Eye (tissue), 1 donor: ENCODE data around the gene ARHGAP5.

Experiments used
- DNase-seq: peaks from one replicate; pipeline ENCODE4 v3.0.0-alpha.2; 2015

ARHGAP5 gene

DNA sequence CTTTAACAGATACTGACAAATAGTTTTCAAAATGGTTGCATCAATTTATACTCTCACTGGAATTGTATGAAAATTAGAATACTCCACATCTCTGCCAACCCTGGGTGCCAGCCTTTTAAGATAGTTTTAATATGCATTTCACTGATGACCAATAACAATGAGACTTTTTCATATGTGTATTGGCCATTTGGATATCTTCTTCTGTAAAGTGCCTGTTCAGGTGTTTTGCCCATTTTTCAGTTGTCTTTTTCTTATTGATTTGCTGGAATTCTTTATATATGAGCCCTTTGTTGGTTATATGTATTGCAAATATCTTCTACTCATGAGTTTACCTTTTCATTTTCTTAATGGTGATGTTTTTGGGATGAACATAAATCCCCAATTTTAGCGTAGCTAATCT lies 108.0 kb downstream of the ARHGAP5 start:
- no peak for DNase-seq

DNA sequence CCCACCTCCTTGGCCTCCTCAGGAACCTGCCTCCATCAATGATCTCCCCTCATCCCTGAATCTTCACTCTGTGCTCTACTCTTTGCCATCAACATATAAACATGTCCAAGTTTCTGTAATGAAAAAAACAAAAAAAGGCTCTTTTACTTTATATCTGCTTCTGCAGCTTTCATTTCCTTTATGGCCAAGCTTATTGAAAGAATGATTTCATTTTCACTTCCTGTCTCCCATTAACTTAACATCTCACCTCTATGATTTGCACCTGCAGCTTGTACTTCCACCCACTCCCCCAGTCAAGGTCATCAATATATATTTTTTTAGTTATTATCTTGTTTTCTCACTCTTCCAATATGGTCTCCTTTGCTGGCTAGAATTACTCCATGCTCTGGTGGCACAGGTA lies 109.1 kb downstream of the ARHGAP5 start:
- no peak for DNase-seq

DNA sequence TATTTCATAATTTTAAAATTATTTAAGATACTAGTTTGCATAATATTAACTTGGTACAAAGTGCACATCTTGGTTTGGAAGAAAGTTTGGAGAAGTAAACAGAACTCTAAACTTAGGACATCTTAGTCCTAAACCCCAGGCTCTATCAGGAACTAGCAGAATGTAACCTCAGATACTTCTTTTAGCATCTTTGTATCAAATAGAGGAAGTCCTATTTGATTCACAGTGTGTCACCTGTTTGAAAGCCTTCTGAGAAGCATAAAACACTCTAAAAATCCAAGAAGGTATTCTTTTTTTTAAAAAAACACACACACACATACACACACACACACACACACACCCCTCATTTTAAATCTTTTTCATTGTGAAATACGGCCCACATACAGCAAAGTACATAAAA lies 112.7 kb downstream of the ARHGAP5 start:
- DNase-seq: no peak

DNA sequence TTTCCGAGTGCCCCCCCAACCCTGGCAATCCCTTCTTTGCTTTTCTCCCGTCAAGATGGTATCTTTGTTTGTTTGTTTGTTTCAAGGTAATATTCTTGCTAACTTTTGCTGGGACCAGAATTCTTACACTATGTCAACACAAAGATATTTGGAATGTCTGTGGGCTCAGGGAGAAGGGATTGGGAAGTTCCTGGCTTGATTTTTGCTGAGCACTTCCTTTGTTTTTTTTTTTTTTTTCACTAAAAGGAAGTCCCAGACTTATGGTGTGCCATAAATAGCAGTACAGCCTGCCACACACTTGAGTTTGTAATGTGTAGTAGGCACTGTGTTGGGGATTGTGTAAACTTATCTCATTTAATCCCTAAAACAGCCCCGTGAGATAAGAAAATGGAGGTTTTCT lies 113.6 kb downstream of the ARHGAP5 start:
- no peak for DNase-seq

DNA sequence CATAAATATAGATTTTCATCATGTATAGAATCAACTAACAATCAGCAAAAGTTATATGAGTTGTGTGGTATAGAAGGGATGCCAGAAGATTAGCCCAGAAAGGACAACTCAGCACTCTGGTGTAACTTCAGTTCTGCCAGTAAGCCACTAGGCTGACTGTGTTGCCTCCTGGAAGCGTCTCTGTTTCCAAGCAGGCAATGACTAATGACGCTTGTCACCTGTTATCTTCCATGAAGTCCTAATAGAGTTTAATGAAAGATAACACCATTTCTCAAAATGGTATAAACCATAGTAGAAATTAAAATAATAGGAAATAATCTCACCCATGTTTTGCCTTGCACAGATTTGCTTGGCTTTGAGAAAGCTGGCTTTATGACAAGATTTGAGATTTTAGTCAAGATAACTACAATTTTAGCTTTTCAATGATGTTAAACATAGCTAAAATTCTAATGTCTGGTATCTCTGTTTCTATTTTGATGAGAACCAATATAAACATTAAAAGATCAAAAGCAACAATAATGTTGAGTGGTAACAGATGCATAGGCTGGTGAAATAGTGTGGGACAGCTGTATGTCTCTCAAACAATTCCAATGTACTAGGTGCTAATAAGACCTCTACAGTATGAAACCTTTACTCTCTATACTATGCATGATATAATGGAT lies 115.7 kb downstream of the ARHGAP5 start:
- no peak for DNase-seq

DNA sequence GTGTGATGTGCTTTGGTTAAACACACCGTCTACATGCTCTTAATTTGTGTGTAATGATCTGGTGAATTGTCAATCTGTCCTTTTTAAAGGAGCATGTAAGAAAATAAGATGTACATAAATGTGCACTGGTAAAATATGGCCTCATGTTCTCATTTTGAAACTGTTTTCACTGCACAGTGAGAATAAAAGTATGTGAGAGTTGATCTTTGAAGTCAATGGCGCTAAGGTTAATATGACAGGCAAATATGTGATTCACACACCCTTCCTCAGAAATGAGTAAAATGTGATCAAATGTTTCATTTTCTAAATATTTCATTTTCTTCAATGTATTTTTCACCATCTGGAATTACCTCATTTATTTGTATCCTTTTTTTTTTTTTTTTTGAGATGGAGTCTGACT lies 116.4 kb downstream of the ARHGAP5 start:
- DNase-seq: no peak

DNA sequence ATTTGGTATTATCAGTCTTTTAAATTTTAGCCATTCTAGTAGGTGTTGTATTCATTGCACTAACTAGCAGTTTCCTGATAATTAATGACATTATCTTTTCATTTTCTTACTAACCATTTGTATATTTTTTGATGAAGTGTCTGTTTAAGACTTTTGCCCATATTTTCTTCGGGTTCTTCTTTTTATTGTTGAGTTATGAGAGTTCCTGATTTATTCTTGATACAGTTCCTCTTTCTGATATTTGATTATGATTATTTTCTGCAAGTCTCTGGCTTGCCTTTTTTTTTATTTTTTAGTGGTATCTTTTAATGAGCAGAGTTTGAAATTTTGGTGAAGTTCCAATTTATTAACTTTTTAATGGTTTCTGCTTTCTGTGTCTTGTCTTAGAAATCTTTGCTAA lies 118.5 kb downstream of the ARHGAP5 start:
- no peak for DNase-seq

DNA sequence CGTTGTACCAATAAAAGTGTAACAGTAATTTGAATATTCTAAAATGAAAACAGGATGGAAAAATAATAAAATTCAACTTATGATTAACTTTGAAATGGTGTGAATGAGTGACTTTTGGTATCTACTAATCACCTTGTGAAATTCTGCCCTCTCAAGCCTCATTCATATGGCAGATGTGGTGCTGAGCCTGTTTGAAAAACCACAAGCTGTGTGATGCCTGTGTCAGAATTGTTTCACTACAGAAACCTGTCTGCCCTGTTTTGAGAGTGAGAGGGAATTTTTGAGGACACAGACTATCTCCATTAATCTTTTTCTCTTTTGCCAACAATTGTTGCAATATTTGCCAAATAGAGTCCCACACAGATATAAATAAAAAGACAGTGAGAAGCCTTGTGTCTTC lies 120.8 kb downstream of the ARHGAP5 start:
- DNase-seq: no peak

DNA sequence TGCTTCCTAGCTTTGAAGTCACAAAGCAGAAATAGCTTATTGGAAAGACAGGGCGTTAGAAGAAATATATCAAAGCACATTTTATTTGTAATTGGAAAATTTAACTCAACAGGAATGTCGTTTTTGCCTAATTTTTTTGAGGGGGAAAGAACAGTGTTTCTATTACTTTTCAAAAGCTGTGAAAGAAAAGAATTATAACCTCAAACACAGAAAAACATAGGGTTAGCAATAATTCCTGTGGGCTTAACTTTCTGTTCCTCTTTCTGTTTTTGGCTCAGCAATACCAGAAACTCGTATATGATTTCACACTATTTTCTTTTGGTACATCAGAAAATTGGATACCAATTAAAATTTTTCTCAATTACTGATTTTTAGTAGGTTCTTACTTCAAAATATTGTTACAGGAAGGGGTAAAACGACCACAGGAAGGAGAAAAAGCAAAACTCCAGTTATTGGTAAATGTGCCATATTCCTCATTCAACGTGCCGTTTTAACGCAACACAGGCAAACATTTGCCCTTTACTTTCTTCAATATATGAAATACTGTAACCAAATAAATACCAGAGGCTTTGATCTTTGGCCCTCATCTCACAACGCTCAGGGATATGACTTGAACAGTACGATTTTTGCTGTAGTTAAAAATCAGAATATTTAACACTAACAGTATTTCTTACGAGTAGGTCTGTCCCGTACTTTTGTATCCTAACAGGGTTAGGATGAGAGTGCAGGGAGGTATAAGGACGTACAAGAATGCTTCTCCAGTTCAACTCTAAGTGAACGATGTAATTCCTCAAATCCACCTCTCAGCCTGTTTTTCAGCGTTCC lies 123.5 kb downstream of the ARHGAP5 start:
- no peak for DNase-seq

DNA sequence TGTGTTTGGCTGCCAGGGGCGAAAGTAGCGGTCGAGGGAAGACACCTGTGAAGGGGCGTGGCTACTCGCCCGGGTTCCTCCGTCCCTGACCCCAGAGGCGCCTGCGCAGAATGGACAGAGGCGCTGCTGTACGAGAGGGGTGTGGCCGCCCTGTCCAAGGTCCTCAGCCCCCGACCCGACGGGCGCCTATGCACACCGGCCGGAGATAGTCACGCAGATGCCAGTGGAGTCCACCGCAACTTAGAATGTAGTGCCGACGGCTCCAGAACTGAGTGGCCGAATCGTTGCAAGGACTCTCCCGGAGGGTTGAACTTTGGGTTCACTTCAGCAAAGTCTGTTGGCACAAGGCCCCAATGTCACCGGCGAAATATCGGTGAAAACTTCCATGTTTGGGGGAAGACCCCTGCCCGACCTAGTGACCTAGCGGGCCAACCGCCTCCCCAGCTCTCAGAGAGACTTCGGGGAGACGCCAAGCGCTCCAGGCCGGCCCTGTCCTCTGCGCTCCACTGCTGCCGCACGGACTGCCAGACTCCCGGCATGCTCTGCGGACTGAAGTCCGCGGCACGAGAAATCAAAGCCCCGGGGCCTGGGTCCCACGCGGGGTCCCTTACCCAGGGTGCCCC lies 124.2 kb downstream of the ARHGAP5 start:
- DNase-seq: peak; percentile 90

DNA sequence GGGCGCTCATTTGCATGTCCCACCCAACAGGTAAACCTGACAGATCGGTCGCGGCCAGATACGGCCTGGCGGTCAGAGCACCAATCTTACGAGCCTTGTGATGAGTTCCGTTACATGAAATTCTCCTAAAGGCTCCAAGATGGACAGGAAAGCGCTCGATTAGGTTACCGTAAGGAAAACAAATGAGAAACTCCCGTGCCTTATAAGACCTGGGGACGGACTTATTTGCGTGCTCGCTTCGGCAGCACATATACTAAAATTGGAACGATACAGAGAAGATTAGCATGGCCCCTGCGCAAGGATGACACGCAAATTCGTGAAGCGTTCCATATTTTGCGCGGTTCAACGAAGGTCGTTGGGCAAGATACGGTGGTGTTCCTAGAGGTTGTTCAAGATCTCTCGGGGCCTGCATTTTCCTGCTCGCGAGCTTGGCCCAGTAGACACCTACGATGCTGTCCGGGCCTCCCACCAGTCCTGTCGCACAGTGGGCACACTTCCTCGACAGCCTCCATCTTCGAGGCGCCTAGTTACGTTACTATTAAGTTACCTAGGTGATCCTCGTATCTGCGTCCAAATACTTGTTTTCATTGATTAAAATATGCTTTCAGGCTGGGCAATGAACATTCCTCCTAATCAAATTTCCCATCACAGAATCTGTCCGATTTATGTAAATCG lies 124.8 kb downstream of the ARHGAP5 start, which contains the start of gene RNU6-7:
RNU6-7 (plus strand) TSS at position 230 of the 675 bp plus-strand sequence.
- peak; percentile 95 for DNase-seq

DNA sequence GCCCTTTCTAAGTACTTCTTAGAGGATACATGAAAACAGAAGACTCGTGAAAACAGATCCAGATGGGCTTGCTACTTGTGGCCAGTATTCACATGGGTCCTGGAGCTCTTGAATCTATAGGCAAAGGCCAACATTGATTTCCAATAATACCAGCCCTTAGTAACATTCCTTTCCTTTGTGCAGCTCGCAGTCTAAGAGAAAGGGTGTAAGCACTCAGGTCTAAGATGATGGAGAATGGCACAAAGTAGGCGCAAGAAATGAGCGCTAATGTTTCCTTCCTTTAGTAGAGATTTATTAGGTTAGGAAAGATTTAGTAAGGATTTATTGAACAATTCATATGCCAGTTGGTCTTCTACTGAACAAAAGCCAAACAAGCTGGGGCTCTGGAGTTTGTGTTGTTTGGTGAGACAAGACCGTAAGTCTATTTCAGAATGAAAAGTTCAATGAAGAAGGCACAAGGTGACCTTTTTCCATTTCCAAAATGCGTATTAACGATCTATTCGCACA lies 125.4 kb downstream of the ARHGAP5 start:
- peak; percentile 88 for DNase-seq

DNA sequence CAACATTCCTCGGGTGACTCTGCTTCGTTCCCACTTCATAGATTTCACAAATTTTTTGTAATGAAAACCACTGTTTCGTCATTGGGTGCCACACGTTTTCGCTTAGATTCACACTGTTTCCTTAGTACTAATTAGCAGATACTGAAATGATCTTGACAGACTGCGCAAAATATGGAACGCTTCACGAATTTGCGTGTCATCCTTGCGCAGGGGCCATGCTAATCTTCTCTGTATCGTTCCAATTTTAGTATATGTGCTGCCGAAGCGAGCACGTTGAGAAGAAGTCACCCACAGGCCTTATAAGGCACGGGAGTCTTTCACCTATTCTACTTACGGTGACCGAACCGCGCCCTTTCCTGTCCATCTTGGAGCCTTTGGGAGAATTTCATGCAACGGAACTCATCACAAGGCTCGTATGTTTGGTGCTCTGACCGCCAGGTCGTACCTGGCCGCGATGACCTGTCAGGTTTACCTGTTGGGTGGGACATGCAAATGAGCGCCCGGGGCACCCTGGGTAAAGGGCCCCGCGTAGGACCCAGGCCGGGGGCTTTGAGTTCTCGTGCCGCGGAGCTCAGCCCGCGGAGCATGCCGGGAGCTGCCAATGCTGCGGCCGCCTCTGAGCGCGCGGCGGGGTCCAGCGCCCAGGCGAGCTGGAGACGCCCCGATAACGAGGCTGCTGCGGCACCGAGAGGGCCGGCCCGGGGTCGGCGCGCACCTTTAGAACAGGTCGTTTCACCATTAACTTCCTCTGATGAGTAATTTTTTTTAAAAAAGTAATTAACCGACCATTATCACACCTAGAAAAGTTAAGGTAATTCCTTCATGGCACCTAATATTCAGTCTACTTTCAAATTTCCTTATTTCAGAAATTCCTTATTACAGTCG lies 126.1 kb downstream of the ARHGAP5 start, which contains the start of gene RNU6-8:
RNU6-8 (minus strand) TSS at position 272 of the 885 bp plus-strand sequence.
- peak; percentile 97 for DNase-seq

DNA sequence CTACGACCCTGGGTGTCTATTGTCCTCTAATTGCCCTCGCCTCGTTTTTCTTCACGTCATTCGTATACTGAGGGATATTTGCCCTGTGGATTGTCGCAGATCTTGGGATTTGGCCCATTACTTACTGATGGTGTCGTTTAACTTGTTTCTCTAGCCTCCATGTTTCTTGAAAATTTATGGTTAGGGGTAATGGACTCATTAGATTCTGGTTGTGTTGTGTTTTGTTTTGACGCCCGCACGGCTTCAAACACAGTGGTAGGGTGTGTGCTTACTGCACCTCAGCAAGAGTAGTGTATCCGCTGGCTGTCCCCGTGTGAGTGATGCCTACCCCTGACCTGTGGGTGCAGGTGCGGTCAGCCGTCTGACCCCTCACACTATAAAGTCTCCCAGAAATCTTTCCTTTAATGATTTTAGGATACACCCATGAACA lies 126.8 kb downstream of the ARHGAP5 start:
- DNase-seq: peak; percentile 83

DNA sequence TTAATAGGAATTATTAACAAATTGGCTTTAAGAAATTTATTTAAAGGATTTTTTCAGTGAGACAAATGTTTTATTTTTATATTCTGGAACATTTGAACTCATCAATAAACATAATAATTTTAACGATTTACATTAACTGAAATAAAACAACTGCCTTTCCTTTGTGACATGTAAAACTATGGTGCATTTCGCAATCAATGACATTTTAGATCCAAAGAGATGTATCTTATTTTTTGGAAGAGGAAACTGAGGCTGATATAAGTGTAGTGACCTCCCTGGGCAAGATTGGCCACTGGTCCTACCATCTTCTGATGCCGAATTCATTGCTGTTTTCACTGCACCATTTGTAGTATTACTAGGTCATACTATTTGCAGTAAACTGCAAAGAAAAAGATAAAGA lies 128.4 kb downstream of the ARHGAP5 start:
- DNase-seq: no peak

DNA sequence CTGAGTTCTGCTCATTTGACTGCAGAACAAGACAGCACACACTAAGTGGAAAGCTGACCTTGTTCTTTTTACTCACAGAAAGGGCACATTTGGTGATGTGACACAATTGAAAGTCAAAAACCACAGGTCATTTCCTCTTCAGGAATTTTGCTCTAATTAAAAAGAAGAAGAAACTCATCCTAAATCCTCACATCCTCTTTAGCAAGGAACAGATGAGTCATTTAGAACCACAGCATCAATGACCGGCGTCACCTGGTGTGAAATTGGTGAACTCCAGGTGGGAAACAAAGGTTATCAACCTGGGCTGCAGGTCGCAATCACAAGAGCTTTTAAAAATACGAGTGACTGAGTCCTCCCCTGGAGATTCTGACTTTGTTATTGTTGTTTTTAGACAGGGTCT lies 128.9 kb downstream of the ARHGAP5 start:
- DNase-seq: no peak

DNA sequence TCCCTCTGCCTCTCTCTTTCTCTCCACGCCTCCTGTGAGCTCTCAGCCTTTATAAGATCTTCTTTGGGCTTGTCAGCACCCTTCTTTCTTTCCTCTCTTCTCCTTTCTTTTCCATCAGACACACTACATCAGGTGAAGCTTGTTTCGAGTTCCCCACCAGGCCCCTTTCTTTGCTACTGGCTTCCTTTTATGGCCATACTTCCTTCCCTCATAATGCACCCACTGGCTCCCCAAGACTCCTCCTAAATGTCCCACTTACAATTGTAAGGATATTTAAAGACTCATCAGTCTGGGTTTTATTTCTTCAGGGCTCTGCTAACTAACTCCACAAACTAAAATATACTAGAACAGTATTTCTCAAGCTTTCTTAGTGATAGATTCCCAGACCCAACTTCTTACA lies 129.4 kb downstream of the ARHGAP5 start:
- DNase-seq: no peak

DNA sequence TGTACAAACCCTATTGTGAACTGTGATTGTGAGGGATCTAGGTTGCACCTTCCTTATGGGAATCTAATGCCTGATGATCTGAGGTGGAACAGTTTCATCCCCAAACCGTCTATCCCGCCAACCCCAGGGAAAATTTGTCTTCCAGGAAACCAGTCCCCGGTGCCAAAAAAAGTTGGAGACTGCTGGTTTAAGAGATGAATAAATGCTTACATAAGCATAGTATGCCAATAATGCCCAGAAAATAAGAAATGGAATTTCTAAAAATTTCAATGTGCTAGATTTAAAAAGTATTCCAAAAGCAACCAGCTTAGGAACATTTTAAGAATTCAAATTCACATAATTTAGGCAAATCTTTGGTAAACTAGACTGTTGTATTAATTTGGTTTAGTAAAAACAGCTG lies 131.4 kb downstream of the ARHGAP5 start:
- no peak for DNase-seq
